ENCODE data around the gene TNFAIP1.

DNA sequence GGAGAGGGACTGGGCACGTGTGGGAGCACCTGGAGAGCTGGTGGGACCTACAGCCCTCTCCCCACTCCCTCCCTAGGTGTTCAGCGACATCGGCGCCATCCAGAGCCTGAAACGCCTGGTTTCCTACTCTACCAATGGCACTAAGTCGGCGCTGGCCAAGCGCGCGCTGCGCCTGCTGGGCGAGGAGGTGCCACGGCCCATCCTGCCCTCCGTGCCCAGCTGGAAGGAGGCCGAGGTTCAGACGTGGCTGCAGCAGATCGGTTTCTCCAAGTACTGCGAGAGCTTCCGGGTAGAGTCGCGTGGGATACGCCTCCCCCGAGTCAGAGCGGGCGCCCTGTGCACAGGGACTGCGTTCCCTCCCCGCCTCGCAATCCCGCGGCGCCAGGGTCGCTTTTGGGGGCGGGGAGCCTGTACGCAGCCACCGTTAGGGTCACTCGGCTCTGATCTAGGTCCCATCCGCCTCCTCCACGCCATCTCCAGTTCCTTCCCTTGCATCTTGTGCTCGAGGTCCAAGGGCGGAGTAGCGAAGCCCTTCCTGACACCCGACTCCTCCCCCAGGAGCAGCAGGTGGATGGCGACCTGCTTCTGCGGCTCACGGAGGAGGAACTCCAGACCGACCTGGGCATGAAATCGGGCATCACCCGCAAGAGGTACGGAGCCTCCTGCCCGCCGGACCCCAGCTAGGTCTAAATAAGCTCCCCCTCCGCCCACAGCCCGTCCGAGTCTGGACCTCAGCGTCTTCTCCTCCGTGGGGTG, 48.9 kb downstream of the TNFAIP1 start:
- TF ChIP-seq, protein P1, sequence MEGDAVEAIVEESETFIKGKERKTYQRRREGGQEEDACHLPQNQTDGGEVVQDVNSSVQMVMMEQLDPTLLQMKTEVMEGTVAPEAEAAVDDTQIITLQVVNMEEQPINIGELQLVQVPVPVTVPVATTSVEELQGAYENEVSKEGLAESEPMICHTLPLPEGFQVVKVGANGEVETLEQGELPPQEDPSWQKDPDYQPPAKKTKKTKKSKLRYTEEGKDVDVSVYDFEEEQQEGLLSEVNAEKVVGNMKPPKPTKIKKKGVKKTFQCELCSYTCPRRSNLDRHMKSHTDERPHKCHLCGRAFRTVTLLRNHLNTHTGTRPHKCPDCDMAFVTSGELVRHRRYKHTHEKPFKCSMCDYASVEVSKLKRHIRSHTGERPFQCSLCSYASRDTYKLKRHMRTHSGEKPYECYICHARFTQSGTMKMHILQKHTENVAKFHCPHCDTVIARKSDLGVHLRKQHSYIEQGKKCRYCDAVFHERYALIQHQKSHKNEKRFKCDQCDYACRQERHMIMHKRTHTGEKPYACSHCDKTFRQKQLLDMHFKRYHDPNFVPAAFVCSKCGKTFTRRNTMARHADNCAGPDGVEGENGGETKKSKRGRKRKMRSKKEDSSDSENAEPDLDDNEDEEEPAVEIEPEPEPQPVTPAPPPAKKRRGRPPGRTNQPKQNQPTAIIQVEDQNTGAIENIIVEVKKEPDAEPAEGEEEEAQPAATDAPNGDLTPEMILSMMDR (conservative IDR thresholded peaks at IDR 0.05 in 1 of 2, IDR thresholded peaks at IDR 0.05 in 1 of 2; ENCODE audit: extremely low read depth in 1 of 2, insufficient read depth in 1 of 2, low read depth in 1 of 2, low read length in 2 of 2), result no peak
- no peak for TF ChIP-seq EZH2 (IDR thresholded peaks at IDR 0.05; ENCODE audit: borderline replicate concordance, low read length)

Data from mammary epithelial cell (primary cell).